Erythroblast (primary cell): ENCODE results near the gene KCNIP4.

Experiments
- GATA1 ChIP-seq: IDR thresholded peaks from 2 replicates; pipeline ENCODE4 v1.6.1; 2011; ENCODE audit warnings: low read depth, mild to moderate bottlenecking, control low read depth, low read length, moderate library complexity
- POLR2A ChIP-seq: IDR thresholded peaks from 2 replicates; pipeline ENCODE4 v1.6.1; 2011; ENCODE audit warnings: mild to moderate bottlenecking, low read length

DNA sequence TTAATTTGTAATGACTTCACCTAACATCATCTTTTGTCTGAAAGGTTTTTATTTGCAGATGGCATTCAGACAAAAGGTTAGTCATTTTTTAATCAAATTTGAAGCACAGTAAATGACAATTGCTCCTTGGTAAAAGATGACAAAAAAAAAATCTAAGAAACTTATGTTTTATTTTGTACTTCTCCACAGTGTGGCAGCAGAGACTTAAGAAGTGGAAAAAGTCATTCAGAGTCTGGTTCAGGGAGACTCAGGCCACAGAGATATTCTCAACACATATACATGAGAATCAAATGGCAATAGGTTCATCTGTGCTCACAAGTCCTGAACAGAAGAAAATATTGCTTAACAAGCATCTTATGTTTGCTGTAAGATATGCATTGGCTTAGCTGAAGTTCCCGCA, 436.2 kb downstream of the KCNIP4 start:
- TF ChIP-seq POLR2A: no peak
- no peak for TF ChIP-seq GATA1
